KG1 (cell line): Measurements from ENCODE around the gene ADAMTSL5.

Source experiments
- DNase-seq: peaks from one replicate; lab custom pipeline; 2025; lab: John Stamatoyannopoulos, UW

The ADAMTSL5 gene

GRCh38 chr19:1466018-1466460 lies 46.8 kb downstream of the ADAMTSL5 start:
- no peak for DNase-seq

GRCh38 chr19:1465191-1466016 lies 47.4 kb downstream of the ADAMTSL5 start:
- no peak for DNase-seq

- no peak for DNase-seq
Measured at GRCh38 chr19:1461862-1462261, 51.0 kb downstream of the ADAMTSL5 start.

- DNase-seq: no peak
Measured at GRCh38 chr19:1460033-1460995, 52.5 kb downstream of the ADAMTSL5 start.

- no peak for DNase-seq
Measured at GRCh38 chr19:1459479-1459878, 53.3 kb downstream of the ADAMTSL5 start.

- no peak for DNase-seq
Measured at GRCh38 chr19:1457892-1458291, 54.9 kb downstream of the ADAMTSL5 start.

GRCh38 chr19:1457031-1457739 lies 55.6 kb downstream of the ADAMTSL5 start:
- no peak for DNase-seq

GRCh38 chr19:1456121-1456900 lies 56.5 kb downstream of the ADAMTSL5 start:
- DNase-seq: no peak

- no peak for DNase-seq
Measured at GRCh38 chr19:1455336-1456120, 57.3 kb downstream of the ADAMTSL5 start.
